Endothelial cell (in vitro differentiated cells): ENCODE data around the gene AKAP8. TPM values are rescaled to one million over a fixed set of nuclear protein-coding genes. Genes with fewer than 3 reads are reported as not detected.
A peak's percentile ranks its signal among the peaks of the same experiment; 100 is the strongest.
"Not testable (repeated sequence)": the region's sequence is repeated elsewhere in the genome, so short reads cannot be mapped to it uniquely, and the experiment has no call there.

Experiments used
- DNase-seq: peaks from one replicate; pipeline ENCODE4 v3.0.0; 2021; ENCODE audit warnings: low spot score
- H3K27ac Mint-ChIP-seq: one replicate; pipeline ENCODE4 v1.8.0; 2021; ENCODE audit warnings: mixed read lengths, inconsistent platforms; ENCODE audit not compliant: unreplicated experiment
- H3K27me3 Mint-ChIP-seq: one replicate; pipeline ENCODE4 v1.8.0; 2021; ENCODE audit warnings: mild to moderate bottlenecking, moderate library complexity, mixed read lengths, inconsistent platforms; ENCODE audit not compliant: unreplicated experiment
- H3K36me3 Mint-ChIP-seq: one replicate; pipeline ENCODE4 v1.8.0; 2021; ENCODE audit warnings: mild to moderate bottlenecking, low read depth, mixed read lengths, inconsistent platforms; ENCODE audit not compliant: unreplicated experiment
- H3K4me1 Mint-ChIP-seq: one replicate; pipeline ENCODE4 v1.8.0; 2021; ENCODE audit warnings: mild to moderate bottlenecking, mixed read lengths, inconsistent platforms; ENCODE audit not compliant: unreplicated experiment
- H3K4me3 Mint-ChIP-seq: one replicate; pipeline ENCODE4 v1.8.0; 2021; ENCODE audit warnings: mild to moderate bottlenecking, mixed read lengths, inconsistent platforms; ENCODE audit not compliant: unreplicated experiment
- H3K9me3 Mint-ChIP-seq: one replicate; pipeline ENCODE4 v1.8.0; 2021; ENCODE audit warnings: mixed read lengths, inconsistent platforms; ENCODE audit not compliant: unreplicated experiment
- CTCF ChIP-seq: fragments of 200-600 bp; sonication (generic); IDR thresholded peaks from one replicate; pipeline ENCODE4 v1.5.0; 2021; ENCODE audit warnings: antibody characterized with exemption; ENCODE audit not compliant: unreplicated experiment
- total RNA-seq: library from RNA; stranded (reverse); fragmentation: NEBNext Ultra II Directional; extraction: Animal tissue kit (Norgen Biotek cat#: 25700); gene quantifications from one replicate; pipeline ENCODE4 v1.2.1, GENCODE V29; 2021; ENCODE audit not compliant: unreplicated experiment

The AKAP8 gene
- total RNA-seq, 1 donor from 2014 or later, result 36.5 TPM

DNA sequence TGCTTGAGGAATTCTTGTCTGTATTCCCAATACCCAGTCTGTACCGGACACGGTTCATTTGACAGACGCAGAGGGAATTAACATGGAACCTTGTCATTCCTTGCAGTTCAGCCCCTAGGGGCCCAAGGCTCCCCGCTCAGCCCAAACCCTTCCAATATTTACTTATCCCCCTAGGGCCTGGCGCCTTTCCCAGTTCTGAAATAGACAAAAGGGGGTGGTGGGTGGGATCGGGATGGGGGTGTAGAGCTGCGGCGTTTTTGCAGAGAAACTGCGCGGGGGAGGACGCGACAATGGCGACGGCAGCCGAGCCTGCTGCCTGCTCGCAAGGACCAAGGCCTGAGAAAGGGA is 38.6 kb upstream of the AKAP8 start:
- Mint-ChIP-seq H3K4me1 (peaks cover 21% of the 10 kb centered on the region), H3K36me3 (peaks cover 13% of the 10 kb centered on the region), H3K27ac (peak overlapping the region; percentile 68), H3K4me3 (peak overlapping the region; percentile 100), H3K27me3 (peaks cover 10% of the 10 kb centered on the region), H3K9me3 (no peaks in the 10 kb centered on the region)
- no peak for DNase-seq
- no peak for TF ChIP-seq CTCF

GRCh38 chr19:15417699-15418098 is 38.1 kb upstream of the AKAP8 start:
- Mint-ChIP-seq H3K27ac (peak overlapping the region; percentile 68), H3K4me1 (peaks cover 21% of the 10 kb centered on the region), H3K9me3 (no peaks in the 10 kb centered on the region), H3K4me3 (peak overlapping the region; percentile 100), H3K36me3 (peaks cover 9% of the 10 kb centered on the region), H3K27me3 (peaks cover 10% of the 10 kb centered on the region)
- no peak for DNase-seq
- TF ChIP-seq CTCF, result no peak

GRCh38 chr19:15412832-15413231 is 33.2 kb upstream of the AKAP8 start:
- no peak for DNase-seq
- Mint-ChIP-seq H3K4me1 (peaks cover 17% of the 10 kb centered on the region), H3K4me3 (no peak overlapping the region), H3K27ac (peak overlapping the region; percentile 3), H3K9me3 (no peaks in the 10 kb centered on the region), H3K36me3 (peaks cover 5% of the 10 kb centered on the region), H3K27me3 (no peaks in the 10 kb centered on the region)
- no peak for TF ChIP-seq CTCF

DNA sequence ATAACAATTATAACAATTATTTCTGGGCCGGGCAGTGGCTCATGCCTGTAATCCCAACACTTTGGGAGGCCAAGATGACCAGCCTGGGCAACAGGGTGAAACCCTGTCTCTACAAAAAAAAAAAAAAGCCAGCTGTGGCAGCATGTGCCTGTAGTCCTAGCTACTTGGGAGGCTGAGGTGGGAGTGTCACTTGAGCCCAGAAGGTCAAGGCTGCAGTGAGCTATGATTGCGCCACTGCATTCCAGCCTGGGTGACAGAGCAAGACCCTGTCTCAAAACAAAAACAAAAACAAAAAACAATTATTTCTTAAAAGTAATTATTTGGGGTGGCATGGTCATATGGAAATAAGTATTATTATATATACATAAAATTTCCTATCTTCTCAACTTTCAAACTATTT is 31.8 kb upstream of the AKAP8 start:
- not testable (repeated sequence) for H3K4me1 Mint-ChIP-seq, H3K27me3 Mint-ChIP-seq, H3K36me3 Mint-ChIP-seq, DNase-seq, H3K27ac Mint-ChIP-seq, H3K9me3 Mint-ChIP-seq, H3K4me3 Mint-ChIP-seq

DNA sequence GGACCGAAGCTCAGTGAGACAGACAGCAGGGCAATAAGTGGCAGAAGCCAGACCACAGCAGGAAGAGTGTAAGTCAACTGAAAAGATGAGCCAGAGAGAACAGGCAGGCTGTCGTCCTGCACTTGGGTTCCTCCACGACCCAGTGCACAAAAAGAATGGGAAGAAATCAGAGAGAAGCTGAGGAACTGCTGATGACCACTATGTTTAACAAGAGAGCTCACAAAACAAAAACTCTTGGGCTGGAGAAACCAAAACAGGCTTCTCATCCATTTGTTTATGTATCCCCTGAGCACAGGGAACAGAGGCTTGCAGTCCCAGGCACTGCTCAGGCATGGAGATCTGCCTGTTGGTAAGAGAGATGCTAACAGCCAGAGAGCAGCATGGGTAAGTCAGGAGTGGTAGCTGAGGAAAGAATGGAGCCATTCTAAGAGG is 25.2 kb upstream of the AKAP8 start:
- Mint-ChIP-seq H3K27ac (peak overlapping the region; percentile 25), H3K36me3 (peaks cover 30% of the 10 kb centered on the region), H3K4me3 (peak overlapping the region; percentile 17)

More for the DNA sequence above, 25.2 kb upstream of the AKAP8 start:
- Mint-ChIP-seq H3K27me3 (peaks cover 5% of the 10 kb centered on the region), H3K9me3 (no peaks in the 10 kb centered on the region), H3K4me1 (peaks cover 2% of the 10 kb centered on the region)
- no peak for DNase-seq
- TF ChIP-seq CTCF, result no peak
